Glutamatergic neuron (in vitro differentiated cells): ENCODE results near the gene TNFSF11. TPM values are rescaled to one million over a fixed set of nuclear protein-coding genes. Genes with fewer than 3 reads are reported as not detected.
A peak's percentile ranks its signal among the peaks of the same experiment; 100 is the strongest.

Source experiments
- DNase-seq: peaks from one replicate; pipeline ENCODE4 v3.0.0; 2022
- H3K27ac Mint-ChIP-seq: one replicate; pipeline ENCODE4 v1.8.0; 2020; ENCODE audit warnings: mild to moderate bottlenecking, mixed read lengths, inconsistent platforms; ENCODE audit not compliant: unreplicated experiment
- H3K27me3 Mint-ChIP-seq: one replicate; pipeline ENCODE4 v1.8.0; 2020; ENCODE audit warnings: mild to moderate bottlenecking, moderate library complexity, mixed read lengths, inconsistent platforms; ENCODE audit not compliant: unreplicated experiment
- H3K36me3 Mint-ChIP-seq: one replicate; pipeline ENCODE4 v1.8.0; 2020; ENCODE audit warnings: mild to moderate bottlenecking, mixed read lengths, inconsistent platforms; ENCODE audit not compliant: unreplicated experiment
- H3K4me1 Mint-ChIP-seq: one replicate; pipeline ENCODE4 v1.8.0; 2020; ENCODE audit warnings: mild to moderate bottlenecking, low read depth, mixed read lengths, inconsistent platforms; ENCODE audit not compliant: unreplicated experiment
- H3K4me3 Mint-ChIP-seq: one replicate; pipeline ENCODE4 v1.8.0; 2020; ENCODE audit warnings: mild to moderate bottlenecking, mixed read lengths, inconsistent platforms; ENCODE audit not compliant: unreplicated experiment
- H3K9me3 Mint-ChIP-seq: one replicate; pipeline ENCODE4 v1.8.0; 2020; ENCODE audit warnings: mild to moderate bottlenecking, moderate library complexity, mixed read lengths, inconsistent platforms; ENCODE audit not compliant: unreplicated experiment
- total RNA-seq: library from RNA; stranded (reverse); fragmentation: NEBNext Ultra II Directional; extraction: Animal tissue kit (Norgen Biotek cat#: 25700); gene quantifications from one replicate; pipeline ENCODE4 v1.2.1, GENCODE V29; 2021; ENCODE audit not compliant: unreplicated experiment
- TF ChIP-seq, protein P1 (sequence below): fragments of 200-600 bp; sonication (generic); IDR thresholded peaks from one replicate; pipeline ENCODE4 v1.5.0; 2021; ENCODE audit not compliant: partially characterized antibody, unreplicated experiment

The TNFSF11 gene
- total RNA-seq, 1 donor from 2014 or later = not detected

DNA sequence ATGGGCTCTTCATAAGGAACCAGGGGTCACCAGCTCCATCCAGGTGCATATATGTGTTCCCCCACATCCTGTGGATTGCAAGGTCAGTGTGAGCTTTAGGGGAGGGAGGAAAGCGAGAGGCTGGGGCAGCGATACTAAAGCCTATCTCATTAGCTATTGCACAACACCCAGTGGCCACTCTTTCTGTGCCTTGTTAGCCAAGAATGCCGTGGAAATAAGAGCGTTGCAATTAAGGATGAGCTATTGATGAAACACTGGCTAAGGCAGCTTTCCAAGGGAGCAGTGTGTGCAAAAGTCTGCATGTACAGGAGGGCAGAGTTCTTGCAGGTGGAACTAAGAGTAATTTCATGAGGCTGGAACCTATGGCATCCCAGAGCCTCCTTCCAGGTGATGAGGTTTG lies 17.6 kb downstream of the TNFSF11 start:
- peaks cover 2% of the 10 kb centered on the region for H3K27me3 Mint-ChIP-seq
- no peaks in the 10 kb centered on the region for H3K4me1 Mint-ChIP-seq
- no peaks in the 10 kb centered on the region for H3K36me3 Mint-ChIP-seq
- no peak for DNase-seq
- no peak overlapping the region for H3K27ac Mint-ChIP-seq
- H3K4me3 Mint-ChIP-seq = no peak overlapping the region
- TF ChIP-seq, protein P1, sequence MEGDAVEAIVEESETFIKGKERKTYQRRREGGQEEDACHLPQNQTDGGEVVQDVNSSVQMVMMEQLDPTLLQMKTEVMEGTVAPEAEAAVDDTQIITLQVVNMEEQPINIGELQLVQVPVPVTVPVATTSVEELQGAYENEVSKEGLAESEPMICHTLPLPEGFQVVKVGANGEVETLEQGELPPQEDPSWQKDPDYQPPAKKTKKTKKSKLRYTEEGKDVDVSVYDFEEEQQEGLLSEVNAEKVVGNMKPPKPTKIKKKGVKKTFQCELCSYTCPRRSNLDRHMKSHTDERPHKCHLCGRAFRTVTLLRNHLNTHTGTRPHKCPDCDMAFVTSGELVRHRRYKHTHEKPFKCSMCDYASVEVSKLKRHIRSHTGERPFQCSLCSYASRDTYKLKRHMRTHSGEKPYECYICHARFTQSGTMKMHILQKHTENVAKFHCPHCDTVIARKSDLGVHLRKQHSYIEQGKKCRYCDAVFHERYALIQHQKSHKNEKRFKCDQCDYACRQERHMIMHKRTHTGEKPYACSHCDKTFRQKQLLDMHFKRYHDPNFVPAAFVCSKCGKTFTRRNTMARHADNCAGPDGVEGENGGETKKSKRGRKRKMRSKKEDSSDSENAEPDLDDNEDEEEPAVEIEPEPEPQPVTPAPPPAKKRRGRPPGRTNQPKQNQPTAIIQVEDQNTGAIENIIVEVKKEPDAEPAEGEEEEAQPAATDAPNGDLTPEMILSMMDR = no peak
- H3K9me3 Mint-ChIP-seq = no peaks in the 10 kb centered on the region

DNA sequence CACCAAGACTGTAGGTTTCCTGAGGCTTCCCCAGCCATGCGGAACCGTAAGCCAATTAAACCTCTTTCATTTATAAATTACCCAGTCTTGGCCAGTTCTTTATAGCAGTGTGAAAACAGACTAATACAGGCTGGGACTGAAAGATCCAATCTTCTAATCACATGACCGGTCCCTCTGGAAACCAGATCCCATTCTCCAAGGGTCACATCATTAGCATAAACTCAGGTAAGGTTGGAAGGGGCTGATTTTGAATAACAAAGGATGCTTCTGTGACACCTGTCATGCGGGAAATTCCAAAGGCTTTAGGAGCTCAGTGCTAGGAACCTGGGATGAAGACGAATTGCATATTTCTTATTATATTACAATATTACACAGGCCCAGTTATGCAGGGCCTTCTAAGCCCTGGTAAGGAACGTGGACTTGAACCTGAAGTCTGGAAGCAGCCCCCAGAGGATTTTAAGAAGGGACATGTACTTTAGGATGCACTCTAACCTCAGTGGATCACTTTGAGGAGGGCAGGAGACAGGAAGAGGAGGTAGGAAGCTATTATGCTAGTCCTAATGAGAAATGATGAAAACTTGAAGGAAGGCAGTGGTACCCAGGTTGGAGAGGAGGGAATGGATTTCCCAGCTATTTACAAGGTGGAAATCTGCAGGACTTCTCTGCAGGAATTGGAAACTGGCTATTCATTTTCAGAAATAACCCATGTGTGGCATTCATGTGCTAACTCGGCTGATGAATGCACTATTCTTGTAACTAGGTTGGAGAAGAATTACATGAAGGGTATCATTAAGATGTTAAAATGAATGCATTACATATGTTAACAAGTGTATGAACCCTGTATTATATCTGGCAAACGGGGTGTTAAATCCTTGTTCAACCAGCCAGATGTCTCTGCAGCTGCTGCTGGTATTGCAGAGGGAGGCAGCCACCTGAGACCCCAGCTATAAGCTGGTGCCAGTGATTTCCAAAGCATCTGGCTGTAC lies 19.3 kb downstream of the TNFSF11 start:
- Mint-ChIP-seq H3K4me3 (no peak overlapping the region), H3K27me3 (peaks cover 2% of the 10 kb centered on the region), H3K27ac (no peak overlapping the region), H3K36me3 (no peaks in the 10 kb centered on the region), H3K4me1 (no peaks in the 10 kb centered on the region), H3K9me3 (no peaks in the 10 kb centered on the region)
- DNase-seq = no peak
- TF ChIP-seq, protein P1 = no peak

DNA sequence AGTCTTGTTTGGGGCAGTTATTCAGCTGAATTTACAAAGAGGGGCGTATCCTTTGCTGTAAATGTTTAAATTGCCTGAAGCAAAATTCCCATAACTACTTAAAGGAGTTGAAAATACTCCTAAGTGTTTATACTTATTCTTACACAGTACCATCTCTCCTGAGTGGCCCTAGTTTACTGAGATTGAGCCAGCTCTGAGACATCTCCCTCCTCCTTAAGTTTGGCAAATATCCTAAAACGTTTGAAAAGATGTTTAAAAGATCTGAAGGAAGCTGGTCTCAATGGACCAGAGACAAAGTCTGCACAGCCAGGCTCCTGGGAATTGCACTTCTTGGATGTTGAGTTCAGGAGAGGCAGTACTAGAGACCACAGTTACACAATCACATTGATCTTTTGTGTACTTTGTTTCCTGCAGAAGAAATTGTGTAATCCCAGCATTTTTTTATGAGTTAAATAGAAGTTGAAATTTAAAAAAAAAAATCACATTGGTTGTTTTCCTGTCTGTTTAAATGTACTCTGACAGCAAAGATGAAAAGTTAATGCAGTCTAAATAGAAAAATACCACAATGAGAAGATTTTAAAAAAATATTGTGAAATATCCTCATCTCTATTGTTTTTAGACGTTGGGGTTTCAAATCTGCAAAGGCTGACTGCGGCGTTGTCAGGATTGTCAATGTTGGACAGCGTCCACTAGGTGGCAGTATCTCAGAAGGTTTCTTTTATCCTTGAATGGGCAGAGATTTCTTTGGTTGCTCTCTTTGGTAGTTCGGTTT lies 20.7 kb downstream of the TNFSF11 start:
- H3K4me1 Mint-ChIP-seq = no peaks in the 10 kb centered on the region

DNA sequence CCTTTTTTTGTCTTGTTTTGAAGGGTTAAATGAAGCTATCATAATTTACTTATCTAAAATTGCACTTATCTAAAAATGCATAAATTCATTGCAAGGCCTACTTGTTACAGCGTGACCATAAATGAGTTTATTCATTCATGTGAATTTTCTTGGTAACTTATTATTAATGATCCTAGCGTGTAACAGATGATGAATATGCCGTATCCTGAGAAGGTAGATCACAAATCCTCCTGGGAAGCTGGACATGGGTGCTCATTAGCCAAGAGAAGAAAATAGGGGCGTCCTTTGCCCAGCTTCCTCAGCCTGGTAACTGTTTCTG lies 21.3 kb downstream of the TNFSF11 start:
- Mint-ChIP-seq H3K9me3 (no peaks in the 10 kb centered on the region), H3K4me1 (no peaks in the 10 kb centered on the region), H3K36me3 (no peaks in the 10 kb centered on the region), H3K27me3 (peaks cover 2% of the 10 kb centered on the region), H3K4me3 (no peak overlapping the region), H3K27ac (no peak overlapping the region)
- DNase-seq = no peak
- TF ChIP-seq, protein P1 = peak; percentile 29

More for the DNA sequence above, 20.7 kb downstream of the TNFSF11 start:
- Mint-ChIP-seq H3K27ac (no peak overlapping the region), H3K9me3 (no peaks in the 10 kb centered on the region), H3K27me3 (peaks cover 2% of the 10 kb centered on the region), H3K4me3 (no peak overlapping the region), H3K36me3 (no peaks in the 10 kb centered on the region)
- TF ChIP-seq, protein P1 = peak; percentile 91
- peak; percentile 49 for DNase-seq
